22Rv1 (cell line): ENCODE data around the gene CLASP2.

Experiments used
- H3K27ac ChIP-seq: fragments of 450-650 bp; 2 replicates; pipeline ENCODE4 v1.5.1; 2017
- ZFX ChIP-seq: fragments of 450-650 bp; IDR thresholded peaks from 2 replicates; pipeline ENCODE4 v1.6.1; 2017; ENCODE audit warnings: antibody characterized with exemption, borderline replicate concordance
- TF ChIP-seq, protein P1 (sequence below): fragments of 450-650 bp; IDR thresholded peaks from 2 replicates; pipeline ENCODE4 v1.5.1; 2017; ENCODE audit warnings: mild to moderate bottlenecking

CLASP2 gene

DNA sequence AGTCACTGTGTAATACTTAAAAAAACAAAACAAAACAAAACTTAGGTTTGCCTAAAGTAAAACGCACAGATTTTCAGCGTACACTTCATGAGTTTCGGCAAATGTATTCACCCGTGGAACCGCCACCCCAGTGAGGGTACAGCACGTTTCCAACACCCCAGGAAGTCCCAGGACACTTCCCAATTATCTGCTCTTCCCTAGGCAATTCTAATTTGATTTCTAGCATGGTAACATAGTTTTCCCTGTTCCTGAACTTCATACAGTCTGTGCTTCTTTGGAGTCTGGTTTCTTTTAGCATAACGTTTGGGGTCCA is 497 bp upstream of the CLASP2 start:
- peak overlapping the region; percentile 83 for H3K27ac ChIP-seq
- no peak for TF ChIP-seq ZFX
- TF ChIP-seq, protein P1, sequence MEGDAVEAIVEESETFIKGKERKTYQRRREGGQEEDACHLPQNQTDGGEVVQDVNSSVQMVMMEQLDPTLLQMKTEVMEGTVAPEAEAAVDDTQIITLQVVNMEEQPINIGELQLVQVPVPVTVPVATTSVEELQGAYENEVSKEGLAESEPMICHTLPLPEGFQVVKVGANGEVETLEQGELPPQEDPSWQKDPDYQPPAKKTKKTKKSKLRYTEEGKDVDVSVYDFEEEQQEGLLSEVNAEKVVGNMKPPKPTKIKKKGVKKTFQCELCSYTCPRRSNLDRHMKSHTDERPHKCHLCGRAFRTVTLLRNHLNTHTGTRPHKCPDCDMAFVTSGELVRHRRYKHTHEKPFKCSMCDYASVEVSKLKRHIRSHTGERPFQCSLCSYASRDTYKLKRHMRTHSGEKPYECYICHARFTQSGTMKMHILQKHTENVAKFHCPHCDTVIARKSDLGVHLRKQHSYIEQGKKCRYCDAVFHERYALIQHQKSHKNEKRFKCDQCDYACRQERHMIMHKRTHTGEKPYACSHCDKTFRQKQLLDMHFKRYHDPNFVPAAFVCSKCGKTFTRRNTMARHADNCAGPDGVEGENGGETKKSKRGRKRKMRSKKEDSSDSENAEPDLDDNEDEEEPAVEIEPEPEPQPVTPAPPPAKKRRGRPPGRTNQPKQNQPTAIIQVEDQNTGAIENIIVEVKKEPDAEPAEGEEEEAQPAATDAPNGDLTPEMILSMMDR: no peak

DNA sequence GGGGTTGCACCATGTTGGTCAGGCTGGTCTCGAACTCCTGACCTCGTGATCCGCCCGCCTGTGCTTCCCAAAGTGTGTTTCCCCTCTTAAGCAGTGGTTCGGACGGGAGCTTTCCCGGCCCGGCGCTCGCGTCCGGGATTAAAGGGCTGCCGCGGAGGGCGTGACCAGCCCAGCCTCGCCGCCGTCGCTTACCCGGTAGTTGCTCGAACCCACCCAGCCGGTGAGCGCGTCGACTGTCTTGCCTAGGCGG is 513 bp downstream of the CLASP2 start:
- TF ChIP-seq, protein P1: no peak
- TF ChIP-seq ZFX: no peak
- H3K27ac ChIP-seq: peak overlapping the region; percentile 83

DNA sequence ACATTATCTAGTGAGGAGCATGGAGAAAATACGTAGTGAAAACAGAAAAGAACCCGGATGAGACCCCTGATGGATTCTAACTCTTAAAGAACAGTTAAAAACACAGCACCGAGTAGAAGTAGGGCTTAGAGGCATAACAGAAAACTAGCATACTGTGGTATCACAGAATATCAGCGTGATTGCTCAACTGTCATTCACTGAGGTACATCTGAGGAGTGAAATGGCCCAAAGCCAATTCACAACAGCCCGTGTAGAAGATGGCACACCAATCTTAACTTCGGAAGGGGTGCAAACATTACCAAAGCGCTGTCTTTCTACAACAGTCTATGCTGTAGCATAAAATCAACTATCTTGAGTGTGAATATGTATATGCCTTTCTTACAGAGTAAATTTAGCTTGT is 1.8 kb downstream of the CLASP2 start:
- no peak for TF ChIP-seq ZFX
- TF ChIP-seq, protein P1: no peak
- no peak overlapping the region for H3K27ac ChIP-seq

DNA sequence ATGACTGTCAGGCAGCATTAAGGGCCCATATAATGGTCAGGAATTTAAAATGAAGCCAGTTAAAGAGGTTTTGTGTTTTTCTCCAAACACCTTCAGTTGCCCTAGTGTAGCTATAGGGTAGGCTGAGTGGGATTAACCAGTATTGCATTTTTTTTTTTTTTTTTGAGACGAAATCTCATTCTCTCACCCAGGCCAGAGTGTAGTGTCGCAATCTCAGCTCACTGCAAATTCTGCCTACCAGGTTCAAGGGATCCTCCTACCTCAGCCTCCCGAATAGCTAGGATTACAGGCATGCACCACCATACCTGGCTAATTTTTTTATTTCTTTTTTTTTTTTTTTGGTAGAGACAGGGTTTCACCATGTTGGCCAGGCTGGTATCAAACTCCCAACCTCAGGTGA is 7.0 kb downstream of the CLASP2 start:
- TF ChIP-seq ZFX: no peak
- TF ChIP-seq, protein P1: no peak
- H3K27ac ChIP-seq: no peak overlapping the region

DNA sequence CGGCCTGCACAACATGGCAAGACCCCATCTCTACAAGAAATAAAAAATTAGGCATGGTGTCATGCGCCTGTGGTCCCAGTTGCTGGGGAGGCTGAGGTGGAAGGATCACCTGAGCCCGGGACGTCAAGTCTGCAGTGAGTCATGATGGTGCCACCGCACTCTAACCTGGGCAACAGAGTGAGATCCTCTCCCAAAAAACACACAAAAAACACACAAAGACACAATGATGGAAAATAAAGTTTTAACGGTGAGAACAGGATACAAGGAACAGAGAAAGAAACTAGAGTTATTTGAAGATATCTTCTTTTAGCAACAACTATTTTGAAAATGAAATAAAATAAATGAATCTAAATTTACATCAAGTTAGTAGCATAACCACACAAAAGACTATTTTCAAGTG is 12.0 kb downstream of the CLASP2 start:
- no peak overlapping the region for H3K27ac ChIP-seq
- TF ChIP-seq ZFX: no peak
- TF ChIP-seq, protein P1: no peak

DNA sequence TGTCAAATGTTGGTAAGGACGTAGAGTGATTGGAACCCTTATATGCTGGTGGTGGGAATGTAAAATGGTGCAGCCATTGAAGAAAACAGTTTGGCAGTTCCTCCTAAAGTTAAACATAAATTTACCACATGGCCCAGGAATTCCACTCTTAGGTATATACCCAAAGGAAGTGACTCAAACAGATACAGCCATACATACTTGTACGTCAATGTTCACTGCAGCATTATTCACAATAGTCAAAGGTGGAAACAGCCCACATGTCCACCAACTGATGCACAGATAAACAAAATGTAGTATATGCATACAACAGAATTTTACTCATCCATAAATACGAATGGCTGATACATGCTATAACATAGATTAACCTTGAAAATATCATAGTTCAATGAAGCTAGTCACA is 13.2 kb downstream of the CLASP2 start:
- TF ChIP-seq ZFX: no peak
- TF ChIP-seq, protein P1: no peak
- no peak overlapping the region for H3K27ac ChIP-seq

DNA sequence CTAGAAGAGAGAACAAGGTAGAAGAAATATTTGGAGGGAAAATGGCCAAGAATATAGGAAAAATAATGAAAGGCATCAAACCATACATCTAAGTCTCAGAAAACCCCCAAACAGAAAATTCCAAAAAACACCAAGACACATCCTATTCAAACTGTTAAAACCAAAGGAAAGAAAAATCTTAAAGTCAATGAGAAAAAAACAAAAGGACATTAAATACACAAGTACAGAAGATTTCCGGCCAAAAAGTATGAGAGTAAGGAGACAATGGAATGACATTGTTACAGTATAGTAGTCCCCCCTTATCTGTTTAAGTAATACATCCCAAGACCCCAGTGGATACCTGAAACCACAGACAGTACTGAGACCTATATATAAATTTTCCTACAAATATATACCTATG is 18.8 kb downstream of the CLASP2 start:
- TF ChIP-seq, protein P1: no peak
- TF ChIP-seq ZFX: no peak
- H3K27ac ChIP-seq: no peak overlapping the region
